HG03196 (cell line): ENCODE results near the gene MESP2.
"Not testable (repeated sequence)": the region's sequence is repeated elsewhere in the genome, so short reads cannot be mapped to it uniquely, and the experiment has no call there.

Experiments used
- ATAC-seq: cut with Tn5 transposase; IDR thresholded peaks from one replicate; pipeline ENCODE4 v1.9.1; 2021; ENCODE audit not compliant: unreplicated experiment

Gene MESP2

GRCh38 chr15:89780601-89781000 lies 4.5 kb downstream of the MESP2 start:
- no peak for ATAC-seq

GRCh38 chr15:89781055-89781454 lies 4.9 kb downstream of the MESP2 start:
- ATAC-seq = no peak

- no peak for ATAC-seq
Observed at GRCh38 chr15:89781891-89782618, 5.9 kb downstream of the MESP2 start.

- not testable (repeated sequence) for ATAC-seq
Observed at GRCh38 chr15:89782619-89782950, 6.5 kb downstream of the MESP2 start.

GRCh38 chr15:89783111-89783860 lies 7.2 kb downstream of the MESP2 start:
- no peak for ATAC-seq

- no peak for ATAC-seq
Observed at GRCh38 chr15:89783861-89784685, 7.9 kb downstream of the MESP2 start.

GRCh38 chr15:89784686-89784960 lies 8.5 kb downstream of the MESP2 start:
- no peak for ATAC-seq

- no peak for ATAC-seq
Observed at GRCh38 chr15:89785064-89785773, 9.1 kb downstream of the MESP2 start.

- ATAC-seq = no peak
Observed at GRCh38 chr15:89785774-89786140, 9.6 kb downstream of the MESP2 start.

- ATAC-seq = no peak
Observed at GRCh38 chr15:89787944-89788343, 11.8 kb downstream of the MESP2 start.

- ATAC-seq = not testable (repeated sequence)
Observed at GRCh38 chr15:89788585-89788984, 12.5 kb downstream of the MESP2 start.

GRCh38 chr15:89790206-89790605 lies 14.1 kb downstream of the MESP2 start:
- no peak for ATAC-seq

GRCh38 chr15:89790661-89791060 lies 14.5 kb downstream of the MESP2 start:
- ATAC-seq = no peak

GRCh38 chr15:89792106-89792805 lies 16.1 kb downstream of the MESP2 start:
- ATAC-seq = no peak

GRCh38 chr15:89794627-89795241 lies 18.6 kb downstream of the MESP2 start:
- ATAC-seq = no peak

- ATAC-seq = no peak
Observed at GRCh38 chr15:89795996-89796395, 19.9 kb downstream of the MESP2 start.

GRCh38 chr15:89797678-89798201 lies 21.6 kb downstream of the MESP2 start:
- no peak for ATAC-seq

GRCh38 chr15:89799011-89799911 lies 23.1 kb downstream of the MESP2 start:
- no peak for ATAC-seq

- no peak for ATAC-seq
Observed at GRCh38 chr15:89799918-89800498, 23.9 kb downstream of the MESP2 start.
